Esophagus squamous epithelium (tissue), 4 donors: ENCODE measurements around the gene CCND1.

Source experiments
- CTCF ChIP-seq, 6 experiments: fragments of 450-650 bp in 4 of 6; fragments of 200-600 bp in 2 of 6; sonication (generic) in 2 of 6; IDR thresholded peaks; one replicate each; pipeline ENCODE4 v1.5.1; 2016 to 2019; ENCODE audit warnings: antibody characterized with exemption in 6 of 6, mild to moderate bottlenecking in 4 of 6, moderate library complexity in 4 of 6
- POLR2A ChIP-seq, 4 donors: fragments of 450-650 bp; IDR thresholded peaks; one replicate each; pipeline ENCODE4 v1.6.1; 2017; ENCODE audit warnings: antibody characterized with exemption in 4 of 4, mild to moderate bottlenecking in 4 of 4, moderate library complexity in 3 of 4

DNA sequence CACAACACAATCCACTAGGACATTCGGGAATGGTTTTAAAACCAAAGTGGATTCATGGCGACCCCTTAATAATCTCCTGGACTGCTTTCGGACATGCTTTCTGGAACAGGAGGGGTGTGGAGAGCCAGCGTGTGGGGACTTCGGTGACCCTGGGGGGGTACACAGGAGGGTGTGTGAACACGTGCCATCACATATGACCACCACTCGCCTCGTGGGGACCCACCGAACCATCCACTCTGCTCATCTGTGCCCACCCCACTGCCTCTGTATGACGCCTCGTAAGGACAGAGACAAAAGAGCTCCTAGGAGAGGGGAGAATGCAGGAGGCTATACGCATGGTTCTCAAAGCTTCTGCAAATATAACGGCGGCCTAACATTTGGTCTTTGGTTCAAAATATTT, 25.3 kb downstream of the CCND1 start:
- TF ChIP-seq POLR2A (IDR thresholded peaks at IDR 0.05) (no peak), CTCF (IDR thresholded peaks at IDR 0.05) (no peak)
